Caco-2 (cell line): ENCODE results near the gene APCDD1. TPM values are rescaled to one million over a fixed set of nuclear protein-coding genes. Genes with fewer than 3 reads are reported as not detected.

Experiments used
- BruUV-seq: library from RNA; stranded (reverse); fragments of 400-500 nt; replicated peaks from 2 replicates; lab custom pipeline; 2021; lab: Mats Ljungman, UMichigan
- CTCF ChIA-PET: fragments of 300-600 bp; sonication (Branson Sonifier 250); formaldehyde crosslinking; loops from one replicate; lab custom pipeline; 2022; ENCODE audit warnings: antibody characterized with exemption; lab: Charles Lee
- POLR2A ChIA-PET: fragments of 300-600 bp; sonication (Branson Sonifier 250); formaldehyde crosslinking; loops from one replicate; lab custom pipeline; 2022; ENCODE audit warnings: antibody characterized with exemption; lab: Charles Lee
- DNase-seq, 2 experiments: peaks; one replicate each; pipeline versions ENCODE4 v3.0.0 to v3.0.0-alpha.2; 2020 to 2022
- H3K27me3 ChIP-seq: replicated peaks from 2 replicates; pipeline ENCODE4 v1.6.0; 2011; ENCODE audit warnings: low read length; ENCODE audit not compliant: control insufficient read depth, insufficient read depth
- H3K36me3 ChIP-seq: 2 replicates; pipeline ENCODE4 v1.5.1; 2011; ENCODE audit warnings: low read length; ENCODE audit not compliant: control insufficient read depth, insufficient read depth
- H3K4me1 ChIP-seq: fragments of 250-450 bp; sonication (Bioruptor Pico); 2 replicates; pipeline ENCODE4 v1.5.1; 2020; ENCODE audit warnings: mild to moderate bottlenecking
- H3K4me3 ChIP-seq: 2 replicates; pipeline ENCODE4 v1.5.1; 2011; ENCODE audit warnings: low read depth, mild to moderate bottlenecking, control low read depth, low read length
- H3K9me3 ChIP-seq: fragments of 250-450 bp; sonication (Bioruptor Pico); 2 replicates; pipeline ENCODE4 v1.5.1; 2020; ENCODE audit warnings: mild to moderate bottlenecking, moderate library complexity
- H3K27ac Mint-ChIP-seq: one replicate; pipeline ENCODE4 v1.8.0; 2022; ENCODE audit warnings: mixed read lengths; ENCODE audit not compliant: unreplicated experiment
- H3K27me3 Mint-ChIP-seq: one replicate; pipeline ENCODE4 v1.8.0; 2022; ENCODE audit warnings: mixed read lengths; ENCODE audit not compliant: insufficient read depth, unreplicated experiment
- H3K36me3 Mint-ChIP-seq: one replicate; pipeline ENCODE4 v1.8.0; 2022; ENCODE audit warnings: mild to moderate bottlenecking, mixed read lengths; ENCODE audit not compliant: insufficient read depth, unreplicated experiment
- H3K4me1 Mint-ChIP-seq: one replicate; pipeline ENCODE4 v1.8.0; 2022; ENCODE audit warnings: low read depth, mixed read lengths; ENCODE audit not compliant: unreplicated experiment
- H3K4me3 Mint-ChIP-seq: one replicate; pipeline ENCODE4 v1.8.0; 2022; ENCODE audit warnings: mild to moderate bottlenecking, moderate library complexity, mixed read lengths; ENCODE audit not compliant: unreplicated experiment
- H3K9me3 Mint-ChIP-seq: one replicate; pipeline ENCODE4 v1.8.0; 2022; ENCODE audit warnings: mixed read lengths; ENCODE audit not compliant: unreplicated experiment
- CTCF ChIP-seq, 2 experiments: fragments of 200-600 bp in 1 of 2; IDR thresholded peaks; 1 replicate in 1 of 2; 2 replicates in 1 of 2; pipeline versions ENCODE4 v1.5.1 to v1.8.0; 2011 to 2022; ENCODE audit warnings: antibody characterized with exemption in 1 of 2, control low read depth in 1 of 2, inconsistent platforms in 1 of 2, low read depth in 1 of 2, low read length in 1 of 2, mild to moderate bottlenecking in 1 of 2, moderate library complexity in 1 of 2; ENCODE audit not compliant: insufficient read depth in 1 of 2, severe bottlenecking in 1 of 2, unreplicated experiment in 1 of 2
- intact Hi-C: fragments of 100-400 bp; cut with micrococcal nuclease; formaldehyde crosslinking; loops from one replicate; pipeline ENCODE4 v1.10.0; 2022; ENCODE audit not compliant: unreplicated experiment
- total RNA-seq: library from RNA; stranded (reverse); gene quantifications from 2 replicates; pipeline ENCODE4 v1.2.3, GENCODE V29; 2022

The APCDD1 gene
- total RNA-seq, 1 experiment from 2014 or later = 1.5 TPM

- no peaks in the 10 kb centered on the region for H3K36me3 ChIP-seq
- Mint-ChIP-seq H3K9me3 (no peaks in the 10 kb centered on the region), H3K36me3 (no peaks in the 10 kb centered on the region), H3K4me3 (no peak overlapping the region), H3K27ac (no peak overlapping the region), H3K4me1 (no peaks in the 10 kb centered on the region), H3K27me3 (peaks cover 18% of the 10 kb centered on the region)
- no peak overlapping the region for H3K4me3 ChIP-seq
- no TSS peak for BruUV-seq
- H3K9me3 ChIP-seq = no peaks in the 10 kb centered on the region
- TF ChIP-seq CTCF (IDR thresholded peaks at IDR 0.05; ENCODE audit: insufficient read depth in 1 of 2, low read depth in 1 of 2, low read length in 1 of 2, severe bottlenecking in 1 of 2, unreplicated experiment in 1 of 2) = no peak
- no peaks in the 10 kb centered on the region for H3K4me1 ChIP-seq
- no peaks in the 10 kb centered on the region; the same call in none of the 2 replicates for H3K27me3 ChIP-seq
- intact Hi-C loops = loop anchor here (10.0 kb wide), 1 partner anchor 181 kb away; no protein-coding TSS in a partner anchor
- ChIA-PET CTCF (no interaction called here), POLR2A (no interaction called here)
- no peak for DNase-seq
Observed at GRCh38 chr18:10516078-10516477, 61.6 kb downstream of the APCDD1 start.

- ChIA-PET CTCF (interaction anchor here (1.0 to 1.6 kb wide), 2 partner anchors 513 to 550 kb away, joined by 3 to 7 read pairs; no protein-coding TSS in a partner anchor), POLR2A (no interaction called here)
- BruUV-seq = no TSS peak
- TF ChIP-seq CTCF (IDR thresholded peaks at IDR 0.05; ENCODE audit: insufficient read depth in 1 of 2, low read depth in 1 of 2, low read length in 1 of 2, severe bottlenecking in 1 of 2, unreplicated experiment in 1 of 2) = peak in 1 of 2 experiments; percentile 48
- Mint-ChIP-seq H3K4me3 (no peak overlapping the region), H3K4me1 (no peaks in the 10 kb centered on the region), H3K27me3 (peaks cover 18% of the 10 kb centered on the region), H3K36me3 (no peaks in the 10 kb centered on the region), H3K9me3 (no peaks in the 10 kb centered on the region), H3K27ac (no peak overlapping the region)
- intact Hi-C loops = loop anchor here (10.0 kb wide), 1 partner anchor 184 kb away; no protein-coding TSS in a partner anchor
- Histone ChIP-seq H3K9me3 (no peaks in the 10 kb centered on the region), H3K4me1 (no peaks in the 10 kb centered on the region), H3K27me3 (peaks cover 1% of the 10 kb centered on the region), H3K4me3 (no peak overlapping the region), H3K36me3 (no peaks in the 10 kb centered on the region)
- peak in 1 of 2 experiments; percentile 40 for DNase-seq
Observed at GRCh38 chr18:10518595-10519255, 64.3 kb downstream of the APCDD1 start.

- intact Hi-C loops = loop anchor here (10.0 kb wide), 1 partner anchor 185 kb away; no protein-coding TSS in a partner anchor
- H3K4me1 Mint-ChIP-seq = no peaks in the 10 kb centered on the region
- no TSS peak for BruUV-seq
- no peak overlapping the region for H3K27ac Mint-ChIP-seq
- no peaks in the 10 kb centered on the region for H3K9me3 Mint-ChIP-seq
- ChIA-PET CTCF (interaction anchor here (0.6 to 1.7 kb wide), 4 partner anchors 513 to 944 kb away, joined by 3 to 7 read pairs (median 4); no protein-coding TSS in a partner anchor), POLR2A (no interaction called here)
- no peaks in the 10 kb centered on the region for H3K36me3 Mint-ChIP-seq
- H3K4me1 ChIP-seq = no peaks in the 10 kb centered on the region
- TF ChIP-seq CTCF (IDR thresholded peaks at IDR 0.05; ENCODE audit: insufficient read depth in 1 of 2, low read depth in 1 of 2, low read length in 1 of 2, severe bottlenecking in 1 of 2, unreplicated experiment in 1 of 2) = no peak
- peaks cover 1% of the 10 kb centered on the region for H3K27me3 ChIP-seq
- H3K4me3 ChIP-seq = no peak overlapping the region
- H3K4me3 Mint-ChIP-seq = no peak overlapping the region
- peaks cover 16% of the 10 kb centered on the region for H3K27me3 Mint-ChIP-seq
- no peak for DNase-seq
- H3K36me3 ChIP-seq = no peaks in the 10 kb centered on the region
- no peaks in the 10 kb centered on the region for H3K9me3 ChIP-seq
Observed at GRCh38 chr18:10519366-10519765, 64.9 kb downstream of the APCDD1 start.
